A673 (cell line): ENCODE data around the gene UVRAG.

Source experiments
- EZH2 ChIP-seq: fragments of 200-600 bp; sonication (generic); IDR thresholded peaks from 2 replicates; pipeline ENCODE4 v1.6.1; 2017; ENCODE audit warnings: borderline replicate concordance, low read depth, mild to moderate bottlenecking, mixed read lengths, antibody characterized with exemption, low read length; ENCODE audit not compliant: poor library complexity, severe bottlenecking
- TF ChIP-seq, protein P1 (sequence below): fragments of 300-800, 200-600 bp; sonication (generic); conservative IDR thresholded peaks from 2 replicates; pipeline ENCODE4 v1.5.1; 2017; ENCODE audit warnings: low read depth, mild to moderate bottlenecking, antibody characterized with exemption, low read length, moderate library complexity, mixed read lengths

DNA sequence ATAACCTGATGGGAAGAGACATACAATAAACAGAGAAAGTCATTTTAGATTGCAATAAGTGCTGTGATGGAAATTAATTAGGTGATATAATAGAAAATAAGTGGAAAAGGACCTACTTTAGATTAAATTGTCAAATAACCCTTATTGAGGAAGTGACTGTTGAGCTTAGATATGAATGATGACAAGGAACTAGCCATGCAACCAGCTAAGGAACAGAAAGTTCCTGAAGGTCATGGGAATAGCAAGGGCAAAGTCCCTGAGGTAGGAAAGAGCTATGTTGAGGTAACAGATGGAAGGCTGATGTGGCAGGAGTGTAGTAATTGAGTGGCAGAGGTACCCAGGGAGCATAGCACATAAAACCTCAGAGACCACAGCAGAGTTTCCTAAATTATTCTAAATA is 256.1 kb downstream of the UVRAG start:
- TF ChIP-seq, protein P1, sequence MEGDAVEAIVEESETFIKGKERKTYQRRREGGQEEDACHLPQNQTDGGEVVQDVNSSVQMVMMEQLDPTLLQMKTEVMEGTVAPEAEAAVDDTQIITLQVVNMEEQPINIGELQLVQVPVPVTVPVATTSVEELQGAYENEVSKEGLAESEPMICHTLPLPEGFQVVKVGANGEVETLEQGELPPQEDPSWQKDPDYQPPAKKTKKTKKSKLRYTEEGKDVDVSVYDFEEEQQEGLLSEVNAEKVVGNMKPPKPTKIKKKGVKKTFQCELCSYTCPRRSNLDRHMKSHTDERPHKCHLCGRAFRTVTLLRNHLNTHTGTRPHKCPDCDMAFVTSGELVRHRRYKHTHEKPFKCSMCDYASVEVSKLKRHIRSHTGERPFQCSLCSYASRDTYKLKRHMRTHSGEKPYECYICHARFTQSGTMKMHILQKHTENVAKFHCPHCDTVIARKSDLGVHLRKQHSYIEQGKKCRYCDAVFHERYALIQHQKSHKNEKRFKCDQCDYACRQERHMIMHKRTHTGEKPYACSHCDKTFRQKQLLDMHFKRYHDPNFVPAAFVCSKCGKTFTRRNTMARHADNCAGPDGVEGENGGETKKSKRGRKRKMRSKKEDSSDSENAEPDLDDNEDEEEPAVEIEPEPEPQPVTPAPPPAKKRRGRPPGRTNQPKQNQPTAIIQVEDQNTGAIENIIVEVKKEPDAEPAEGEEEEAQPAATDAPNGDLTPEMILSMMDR, result no peak
- no peak for TF ChIP-seq EZH2
